Vagina (tissue), 2 donors: ENCODE measurements around the gene STK10.

Experiments
- POLR2A ChIP-seq, 2 donors: fragments of 450-650 bp; IDR thresholded peaks; one replicate each; pipeline ENCODE4 v1.6.1; 2017; ENCODE audit warnings: antibody characterized with exemption in 2 of 2, mild to moderate bottlenecking in 2 of 2, moderate library complexity in 2 of 2
- POLR2AphosphoS5 ChIP-seq, 2 donors: sonication (generic); formaldehyde crosslinking; IDR thresholded peaks; one replicate each; pipeline ENCODE4 v1.9.0; 2017; ENCODE audit warnings: antibody characterized with exemption in 2 of 2, mild to moderate bottlenecking in 2 of 2, low read depth in 1 of 2; ENCODE audit not compliant: insufficient read depth in 1 of 2
- TF ChIP-seq, protein P1 (sequence below), 3 experiments: fragments of 450-650 bp in 2 of 3; fragments of 200-600 bp in 1 of 3; sonication (generic) in 1 of 3; IDR thresholded peaks; one replicate each; pipeline ENCODE4 v1.5.1; 2017 to 2019; ENCODE audit warnings: antibody characterized with exemption in 3 of 3, mild to moderate bottlenecking in 2 of 3, moderate library complexity in 2 of 3

DNA sequence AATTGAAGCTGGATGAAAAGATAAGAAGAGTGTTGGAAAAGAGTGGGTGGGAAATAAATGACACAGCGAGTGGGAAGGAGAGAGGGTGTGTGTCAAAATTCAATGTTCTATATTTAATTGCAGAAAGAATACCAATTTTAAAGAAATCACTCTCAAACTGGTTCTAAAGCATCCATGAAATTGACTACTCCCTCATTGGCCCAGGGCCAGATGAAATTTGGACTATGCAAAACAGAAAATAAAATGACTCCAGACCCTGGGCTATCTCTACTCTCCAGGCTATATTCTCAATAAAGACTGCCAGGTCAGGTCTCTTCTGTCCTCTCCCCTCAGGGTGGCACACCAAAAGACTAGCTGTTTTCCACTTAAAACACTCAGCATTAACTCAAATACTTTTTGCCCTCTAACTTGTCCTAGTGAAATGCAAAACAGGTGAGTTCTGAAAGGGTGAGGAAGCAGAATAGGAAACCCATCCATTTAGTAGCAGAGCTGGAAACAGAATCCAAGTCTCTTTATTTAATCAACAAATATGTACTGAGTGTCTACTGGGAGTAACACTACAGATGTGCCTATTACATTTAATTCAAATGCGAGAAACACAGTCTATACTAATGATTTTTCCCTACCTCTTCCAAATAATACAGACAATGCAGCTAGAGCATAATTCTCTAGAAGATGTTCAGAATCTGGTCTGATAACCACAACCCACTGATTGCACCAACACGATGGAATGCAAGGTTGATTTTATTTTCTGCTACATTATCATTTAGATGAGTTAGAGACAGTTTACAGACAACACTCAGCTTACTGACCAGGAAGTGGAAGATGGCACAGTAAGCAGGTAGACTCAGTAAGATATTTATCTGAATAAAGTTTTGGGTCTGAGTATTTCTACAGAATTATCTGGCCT lies 48.1 kb upstream of the STK10 start:
- TF ChIP-seq, protein P1, sequence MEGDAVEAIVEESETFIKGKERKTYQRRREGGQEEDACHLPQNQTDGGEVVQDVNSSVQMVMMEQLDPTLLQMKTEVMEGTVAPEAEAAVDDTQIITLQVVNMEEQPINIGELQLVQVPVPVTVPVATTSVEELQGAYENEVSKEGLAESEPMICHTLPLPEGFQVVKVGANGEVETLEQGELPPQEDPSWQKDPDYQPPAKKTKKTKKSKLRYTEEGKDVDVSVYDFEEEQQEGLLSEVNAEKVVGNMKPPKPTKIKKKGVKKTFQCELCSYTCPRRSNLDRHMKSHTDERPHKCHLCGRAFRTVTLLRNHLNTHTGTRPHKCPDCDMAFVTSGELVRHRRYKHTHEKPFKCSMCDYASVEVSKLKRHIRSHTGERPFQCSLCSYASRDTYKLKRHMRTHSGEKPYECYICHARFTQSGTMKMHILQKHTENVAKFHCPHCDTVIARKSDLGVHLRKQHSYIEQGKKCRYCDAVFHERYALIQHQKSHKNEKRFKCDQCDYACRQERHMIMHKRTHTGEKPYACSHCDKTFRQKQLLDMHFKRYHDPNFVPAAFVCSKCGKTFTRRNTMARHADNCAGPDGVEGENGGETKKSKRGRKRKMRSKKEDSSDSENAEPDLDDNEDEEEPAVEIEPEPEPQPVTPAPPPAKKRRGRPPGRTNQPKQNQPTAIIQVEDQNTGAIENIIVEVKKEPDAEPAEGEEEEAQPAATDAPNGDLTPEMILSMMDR (IDR thresholded peaks at IDR 0.05) = no peak
- TF ChIP-seq POLR2A (IDR thresholded peaks at IDR 0.05) = no peak
- no peak for TF ChIP-seq POLR2AphosphoS5 (IDR thresholded peaks at IDR 0.05; ENCODE audit: insufficient read depth in 1 of 2, low read depth in 1 of 2)
